NCI-H2196 treated with DMSO at 0.1 percent for 48 hours (cell line): Measurements from ENCODE around the gene PVR.
A peak's percentile ranks its signal among the peaks of the same experiment; 100 is the strongest.
"Not testable (repeated sequence)": the region's sequence is repeated elsewhere in the genome, so short reads cannot be mapped to it uniquely, and the experiment has no call there.

Experiments used
- DNase-seq: peaks from one replicate; lab custom pipeline; 2025; ENCODE audit not compliant: unreplicated experiment; lab: John Stamatoyannopoulos, UW

The PVR gene, protein sequence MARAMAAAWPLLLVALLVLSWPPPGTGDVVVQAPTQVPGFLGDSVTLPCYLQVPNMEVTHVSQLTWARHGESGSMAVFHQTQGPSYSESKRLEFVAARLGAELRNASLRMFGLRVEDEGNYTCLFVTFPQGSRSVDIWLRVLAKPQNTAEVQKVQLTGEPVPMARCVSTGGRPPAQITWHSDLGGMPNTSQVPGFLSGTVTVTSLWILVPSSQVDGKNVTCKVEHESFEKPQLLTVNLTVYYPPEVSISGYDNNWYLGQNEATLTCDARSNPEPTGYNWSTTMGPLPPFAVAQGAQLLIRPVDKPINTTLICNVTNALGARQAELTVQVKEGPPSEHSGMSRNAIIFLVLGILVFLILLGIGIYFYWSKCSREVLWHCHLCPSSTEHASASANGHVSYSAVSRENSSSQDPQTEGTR

DNA sequence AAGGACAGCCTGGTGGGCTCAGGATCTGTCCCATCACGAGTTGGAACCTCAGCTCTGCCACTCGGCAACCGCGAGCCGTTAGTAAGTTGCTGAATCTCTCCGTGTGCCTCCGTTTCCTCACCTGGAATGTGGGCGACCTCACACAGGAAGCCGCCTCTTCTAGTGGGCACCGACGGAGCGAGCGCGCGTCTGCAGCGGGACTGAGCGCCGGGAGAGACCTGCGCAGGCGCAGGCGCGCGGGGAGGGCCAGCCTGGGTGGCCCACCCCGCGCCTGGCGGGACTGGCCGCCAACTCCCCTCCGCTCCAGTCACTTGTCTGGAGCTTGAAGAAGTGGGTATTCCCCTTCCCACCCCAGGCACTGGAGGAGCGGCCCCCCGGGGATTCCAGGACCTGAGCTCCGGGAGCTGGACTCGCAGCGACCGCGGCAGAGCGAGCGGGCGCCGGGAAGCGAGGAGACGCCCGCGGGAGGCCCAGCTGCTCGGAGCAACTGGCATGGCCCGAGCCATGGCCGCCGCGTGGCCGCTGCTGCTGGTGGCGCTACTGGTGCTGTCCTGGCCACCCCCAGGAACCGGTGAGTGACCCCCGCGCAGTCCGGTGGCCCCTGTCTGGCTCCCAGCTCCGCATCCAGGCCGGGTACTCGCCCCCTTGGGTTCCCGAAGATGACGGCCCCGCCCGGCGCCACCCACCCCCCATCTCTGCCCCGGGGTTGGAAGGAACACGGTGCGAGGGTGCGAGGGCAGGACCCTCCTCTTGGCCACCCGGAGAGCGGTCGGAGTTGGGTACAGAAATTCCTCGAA lies at the start of gene PVR:
Gene PVR, plus strand, starts transcription at position 306 of the 797 bp plus-strand sequence. Its CDS starts 187 bp downstream, at position 493.
- DNase-seq, result peak; percentile 54

DNA sequence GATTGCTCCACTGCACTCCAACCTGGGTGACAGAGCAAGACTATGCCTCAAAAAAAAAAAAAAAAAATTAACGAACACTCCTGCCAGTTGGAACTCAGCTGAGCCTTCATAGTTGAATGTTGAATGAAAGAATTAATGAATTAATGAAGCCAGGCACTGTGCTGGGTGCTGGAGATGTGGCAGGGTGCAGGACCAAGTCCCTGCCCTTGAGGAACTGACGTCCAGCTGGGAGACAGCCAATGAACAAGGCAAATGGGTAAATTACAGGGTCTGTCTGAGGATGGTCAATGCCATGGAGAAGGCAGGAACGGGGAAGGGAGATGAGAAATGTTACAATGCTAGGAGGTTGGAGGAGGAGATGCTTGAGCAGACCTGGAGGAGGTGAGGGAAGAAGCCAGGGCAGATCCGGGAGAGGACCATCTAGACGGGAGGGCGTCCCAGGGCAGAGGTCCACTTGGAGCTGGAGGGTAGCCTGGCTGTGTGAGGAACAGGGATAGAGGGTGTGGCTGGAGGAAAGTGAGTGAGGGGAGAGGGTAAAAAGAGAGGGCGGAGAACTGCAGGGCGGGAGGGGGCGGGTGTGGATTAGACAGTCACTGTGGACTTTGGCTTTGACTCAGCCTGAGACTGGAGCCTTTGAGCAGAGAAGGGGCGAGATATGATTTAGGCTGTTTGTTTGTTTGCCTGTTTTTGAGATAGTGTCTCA lies 47.1 kb upstream of the PVR start:
- DNase-seq, result no peak

DNA sequence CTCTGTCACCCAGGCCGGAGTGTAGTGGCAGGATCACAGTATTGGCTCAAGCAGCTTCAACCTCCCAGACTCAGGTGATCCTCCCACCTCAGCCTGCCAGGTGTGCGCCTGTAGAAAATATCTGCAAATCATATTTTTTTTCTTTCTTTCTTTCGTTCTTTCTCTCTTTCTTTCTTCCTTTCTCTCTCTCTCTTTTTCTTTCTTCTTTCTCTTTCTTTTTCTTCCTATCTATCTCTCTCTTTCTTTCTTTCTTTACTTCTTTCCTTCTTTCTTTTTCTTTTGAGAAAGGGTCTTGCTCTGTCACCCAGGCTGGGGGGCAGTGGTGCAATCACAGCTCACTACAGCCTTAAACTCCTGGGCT lies 46.6 kb upstream of the PVR start:
- no peak for DNase-seq

DNA sequence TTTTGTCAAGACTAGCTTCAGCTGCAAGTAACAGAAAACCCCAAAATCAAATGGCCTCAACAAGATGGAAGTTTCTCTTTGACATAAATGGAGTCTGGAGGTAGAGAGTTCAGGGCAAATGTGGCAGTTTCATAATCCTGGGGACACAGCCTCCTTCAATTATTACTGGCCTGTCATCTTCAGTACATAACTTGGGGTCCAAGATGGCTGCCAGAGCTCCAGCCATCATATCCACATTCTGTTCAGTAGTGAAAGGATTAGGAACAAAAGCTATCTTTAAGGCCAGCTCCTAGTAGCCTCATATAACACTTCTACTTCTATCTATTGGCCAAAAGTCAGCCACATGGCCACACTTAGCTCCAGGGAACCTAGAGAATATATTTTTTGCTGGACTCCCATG lies 45.4 kb upstream of the PVR start:
- DNase-seq, result no peak

DNA sequence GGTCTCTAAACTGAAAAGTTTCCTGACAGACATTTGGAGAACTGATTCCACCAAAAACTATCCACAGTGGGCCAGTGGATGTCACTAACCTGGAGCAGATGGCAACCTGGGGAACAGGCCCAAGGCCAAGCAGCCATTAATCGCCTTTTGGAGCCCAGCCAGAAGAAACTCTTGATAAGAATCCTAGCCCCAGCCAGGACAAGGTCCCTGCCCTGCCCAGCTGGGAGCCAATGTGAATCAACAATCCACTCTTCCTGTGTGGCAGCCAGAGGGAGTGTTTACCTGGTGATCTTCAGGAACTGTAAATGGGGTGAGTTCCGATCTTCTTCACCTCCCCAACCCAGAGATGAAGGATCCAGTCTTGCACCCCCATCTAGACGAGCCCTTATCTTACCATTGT lies 44.8 kb upstream of the PVR start:
- DNase-seq, result no peak

DNA sequence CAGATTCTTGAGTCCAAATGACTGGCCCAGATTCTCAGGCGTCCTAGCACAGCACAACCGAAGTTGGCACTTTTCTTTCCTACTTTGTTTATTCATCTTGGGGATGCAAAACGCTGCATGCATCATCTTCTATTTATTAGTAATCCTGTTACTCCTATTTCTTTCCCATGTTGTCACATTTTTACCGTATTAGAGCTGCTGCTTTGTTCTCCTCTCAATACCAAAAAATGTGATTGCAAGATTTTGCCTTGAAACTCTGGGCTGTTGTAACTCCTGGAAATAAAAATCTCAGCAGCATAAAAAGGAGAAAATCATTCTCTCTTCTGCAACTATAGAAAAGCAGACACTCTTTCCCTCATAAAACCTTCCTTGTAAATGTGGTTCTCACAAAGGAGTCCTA lies 43.2 kb upstream of the PVR start:
- DNase-seq, result no peak

DNA sequence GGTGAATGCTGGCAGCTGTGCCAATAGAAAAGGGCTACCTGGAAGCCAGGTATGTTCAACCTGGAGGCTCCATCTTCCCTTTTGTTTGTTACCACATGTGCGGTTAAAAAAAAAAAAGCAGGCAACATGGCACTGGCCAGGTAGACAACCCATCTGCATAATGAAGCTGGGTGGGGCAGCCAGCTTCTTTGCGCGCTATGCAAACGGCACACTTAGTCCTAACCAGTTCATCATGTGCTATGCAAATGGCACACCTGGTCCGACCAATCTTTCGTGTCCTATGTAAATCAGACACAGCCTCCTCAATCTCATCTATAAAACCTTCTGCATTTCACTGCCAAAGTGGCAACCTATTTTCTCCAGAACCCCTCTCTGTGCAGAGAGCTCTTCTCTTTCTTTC lies 41.6 kb upstream of the PVR start:
- DNase-seq, result peak; percentile 51

DNA sequence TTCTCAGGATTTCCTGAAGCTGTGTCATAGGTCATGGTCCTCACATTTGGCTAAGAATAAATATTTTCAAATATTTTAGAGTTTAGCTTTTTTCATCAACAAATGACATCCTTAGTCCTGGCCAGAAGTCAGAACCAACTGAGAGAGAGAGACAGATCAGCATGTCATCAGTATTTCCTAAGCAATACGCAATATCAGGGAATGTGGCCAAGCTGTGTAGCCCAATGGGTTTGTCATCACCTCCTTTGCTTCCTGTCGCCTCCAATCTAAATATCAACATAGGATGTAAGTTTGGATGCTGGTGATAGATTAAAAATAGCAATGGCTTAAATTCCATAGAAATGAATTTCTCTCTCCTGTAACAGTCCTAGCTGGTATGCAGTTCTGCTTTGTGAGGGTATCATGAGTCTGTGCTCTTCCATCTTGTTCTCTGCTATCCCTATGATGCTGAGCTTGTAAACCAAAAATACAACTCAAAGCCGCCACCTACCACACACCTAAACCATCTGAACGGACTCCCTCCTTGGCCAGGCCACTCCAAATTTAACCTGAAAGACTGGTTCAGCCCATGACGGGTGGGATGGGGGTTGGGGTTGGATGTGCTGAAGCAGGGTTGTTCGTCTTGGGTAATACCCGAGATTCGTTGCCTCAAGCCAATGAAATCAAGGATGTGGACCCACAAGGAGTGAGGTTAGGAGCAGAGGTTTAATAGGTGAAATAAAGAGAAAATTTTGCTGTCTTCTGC lies 40.3 kb upstream of the PVR start:
- DNase-seq, result no peak

DNA sequence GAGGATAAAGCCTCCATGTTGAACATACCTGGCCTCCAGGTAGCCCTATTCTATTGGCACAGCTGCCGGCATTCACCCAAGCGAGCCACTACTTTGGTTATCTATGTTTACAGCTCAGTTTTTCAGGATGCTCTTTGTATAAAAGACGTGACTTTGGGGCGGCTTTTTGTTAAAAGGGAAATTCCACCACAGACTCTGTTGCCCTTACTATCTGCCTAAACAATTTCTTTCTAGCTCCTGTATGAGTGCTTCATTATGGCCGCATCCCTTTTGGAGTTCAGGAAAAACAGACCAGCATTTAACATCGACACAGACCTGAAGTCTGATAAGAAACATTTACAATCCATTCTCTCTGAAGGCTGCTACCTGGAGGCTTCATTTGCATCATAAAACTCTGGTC lies 39.5 kb upstream of the PVR start:
- DNase-seq, result no peak

DNA sequence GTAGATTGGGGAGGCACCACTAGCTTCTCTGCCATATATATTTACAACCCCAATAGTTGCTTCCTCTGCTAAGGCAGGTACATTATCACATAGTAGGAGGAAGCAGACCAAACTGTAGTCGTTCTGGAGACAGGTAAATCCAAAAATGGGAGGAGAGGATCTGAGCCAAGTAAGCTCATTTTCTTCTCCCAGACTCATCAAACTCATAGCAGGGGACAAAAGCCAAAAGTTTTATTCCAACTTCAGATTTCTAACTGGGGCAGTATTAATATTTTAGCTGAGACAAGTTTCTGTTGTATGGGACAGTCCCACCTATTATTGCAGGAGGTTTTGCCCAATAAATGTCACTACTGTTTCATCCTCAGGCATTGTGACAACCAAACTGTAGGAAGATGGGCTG lies 38.2 kb upstream of the PVR start:
- no peak for DNase-seq

DNA sequence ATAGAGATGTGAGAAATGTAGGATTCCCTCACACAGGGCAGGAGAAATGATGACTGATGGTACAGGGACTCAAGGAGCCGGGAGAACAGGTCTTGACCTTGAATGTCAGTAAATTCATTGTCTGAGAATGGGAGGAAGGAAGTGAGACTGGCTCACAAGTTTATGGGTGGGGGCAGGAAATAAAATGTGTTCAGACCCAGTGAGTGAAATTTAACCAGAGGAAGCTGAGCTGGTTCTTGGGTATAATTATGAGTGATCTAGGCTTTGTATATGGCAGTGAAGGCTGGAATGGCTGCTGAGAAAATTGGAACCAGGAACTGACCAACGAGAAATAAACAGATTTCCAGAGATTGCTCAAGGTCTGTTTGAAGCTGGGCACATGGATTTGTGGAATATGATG lies 36.7 kb upstream of the PVR start:
- DNase-seq, result no peak

DNA sequence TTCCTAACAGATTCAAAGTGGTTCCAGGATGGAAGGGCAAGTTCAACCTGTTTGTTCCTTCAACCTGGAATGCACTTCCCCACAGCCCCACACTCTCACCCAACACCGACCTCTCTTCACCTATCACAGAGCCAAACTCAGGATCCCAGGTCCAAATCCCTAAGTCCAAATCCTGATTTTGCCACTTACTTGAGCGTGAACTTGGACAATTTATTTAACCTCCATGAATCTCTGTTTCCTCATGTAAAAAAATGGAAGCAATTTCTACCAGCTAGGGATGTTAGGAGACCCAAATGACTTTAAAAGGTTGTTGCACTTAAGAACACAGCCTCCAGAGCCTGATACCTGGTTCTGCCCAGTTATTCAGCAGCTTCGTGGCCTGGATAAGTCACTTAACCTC lies 35.8 kb upstream of the PVR start:
- no peak for DNase-seq

DNA sequence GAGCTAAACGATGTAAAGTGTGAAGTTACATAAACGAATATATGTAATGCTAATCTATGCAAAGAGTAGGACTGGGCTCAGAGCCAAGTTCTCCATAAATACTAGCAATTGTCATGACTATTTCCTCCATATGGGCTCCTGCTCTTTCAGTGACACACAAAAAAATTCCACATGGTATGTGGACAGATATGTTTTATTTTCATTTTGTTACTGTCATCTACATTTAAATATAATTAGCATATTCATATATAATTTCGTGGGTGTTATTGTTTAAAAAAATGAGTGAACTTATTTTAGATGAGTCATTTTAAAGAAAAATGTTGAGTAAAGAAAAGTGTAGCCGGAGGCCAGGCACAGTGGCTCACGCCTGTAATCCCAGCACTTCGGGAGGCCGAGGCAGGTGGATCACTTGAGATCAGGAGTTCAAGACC lies 35.3 kb upstream of the PVR start:
- no peak for DNase-seq

DNA sequence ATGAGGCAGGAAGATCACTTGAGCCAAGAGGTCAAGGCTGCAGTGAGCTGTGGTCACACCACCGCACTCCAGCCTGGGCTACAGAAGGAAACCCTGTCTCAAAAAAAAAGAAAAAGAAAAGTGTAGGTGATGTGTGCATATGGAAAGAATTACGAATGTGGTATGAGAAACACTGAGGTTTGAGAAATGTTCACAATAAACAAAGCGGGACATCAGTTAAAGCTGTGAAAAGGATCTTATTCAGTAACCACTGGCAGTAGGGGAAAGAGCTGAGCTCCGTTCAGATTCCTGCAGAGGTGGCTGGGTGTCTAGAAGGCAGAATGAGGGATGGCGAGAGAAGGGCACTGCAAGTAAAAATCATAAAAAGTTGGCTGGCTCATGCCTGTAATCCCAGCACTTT lies 34.5 kb upstream of the PVR start:
- DNase-seq, result no peak

DNA sequence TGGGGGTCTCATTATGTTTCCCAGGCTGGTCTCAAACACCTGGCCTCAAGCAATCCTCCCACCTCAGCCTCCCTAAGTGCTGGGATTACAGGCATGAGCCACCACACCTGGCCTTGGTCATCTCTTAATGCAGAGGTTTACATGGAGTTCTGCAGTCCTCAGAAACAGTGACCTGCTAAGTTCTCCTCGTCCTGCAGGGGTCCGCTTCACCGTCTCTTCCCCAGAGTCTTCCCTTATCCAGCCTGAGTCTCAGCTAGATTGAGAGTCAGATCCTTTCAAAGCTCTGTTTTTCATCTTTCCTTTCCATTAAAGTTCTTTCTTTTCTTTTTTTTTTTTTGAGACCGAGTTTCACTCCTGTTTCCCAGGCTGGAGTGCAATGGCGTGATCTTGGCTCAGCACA lies 33.2 kb upstream of the PVR start:
- DNase-seq, result not testable (repeated sequence)

DNA sequence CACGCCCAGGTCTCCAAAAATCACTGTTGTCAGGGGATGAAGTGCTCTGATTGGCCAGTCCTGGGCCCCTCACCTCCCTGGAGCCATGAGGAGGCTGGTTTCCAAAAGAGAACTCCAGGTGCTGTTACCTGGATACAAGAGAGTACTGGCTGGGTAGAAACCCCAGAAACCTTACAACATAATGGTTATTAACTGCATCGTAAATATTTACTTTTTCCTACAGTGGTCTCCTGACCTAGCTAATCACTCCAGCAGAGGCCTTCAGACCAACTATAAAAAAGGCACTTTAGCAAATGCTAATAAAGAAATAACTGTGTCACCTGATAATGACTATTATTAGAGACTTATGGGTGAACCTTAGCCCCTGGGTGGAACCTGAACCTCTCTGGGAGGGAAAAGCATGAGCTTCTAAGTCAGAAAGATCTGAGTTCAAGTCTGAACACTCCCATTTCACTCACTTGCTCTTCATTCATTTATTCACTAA lies 31.9 kb upstream of the PVR start:
- DNase-seq, result peak; percentile 46

DNA sequence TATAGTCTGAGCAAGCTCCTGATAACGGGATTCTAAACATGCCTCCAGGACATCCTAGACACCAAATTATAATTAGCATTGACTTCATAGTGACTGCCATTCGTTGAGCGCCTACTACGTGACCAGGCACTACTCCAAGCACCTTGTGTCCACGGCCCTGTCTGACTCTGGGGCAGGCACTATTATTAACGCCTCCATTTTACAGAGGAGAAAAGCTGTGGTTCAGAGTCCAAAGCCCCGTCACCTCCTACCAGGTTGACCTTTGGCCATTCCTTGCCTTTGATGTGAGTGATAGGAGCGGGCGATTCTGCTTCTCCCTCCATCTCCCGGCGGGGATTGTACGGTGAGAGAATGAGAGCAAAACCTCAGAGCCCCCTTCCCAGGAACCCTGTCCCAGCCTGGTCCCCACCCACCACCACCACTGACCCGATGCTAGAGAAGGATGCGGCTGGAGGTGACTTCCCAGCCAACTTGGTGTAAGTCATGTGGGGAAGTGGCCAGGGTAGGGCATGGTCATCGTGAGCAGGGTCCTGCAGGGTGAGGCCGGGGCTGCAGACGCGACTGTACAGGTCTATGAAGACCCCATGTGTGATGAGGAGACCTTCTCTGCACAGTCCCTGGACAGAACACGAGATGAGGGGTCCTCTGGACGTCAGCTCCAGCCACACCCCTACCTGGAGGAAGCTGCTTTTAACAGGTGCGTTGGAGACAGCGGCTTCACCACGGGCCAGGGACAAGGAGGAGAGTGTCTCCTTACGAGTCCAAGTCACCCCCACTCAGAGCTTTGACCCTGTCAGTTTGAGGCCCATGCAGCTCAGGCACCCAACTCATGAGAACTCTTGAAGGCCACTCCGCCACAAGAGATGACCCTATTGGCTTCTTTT lies 30.2 kb upstream of the PVR start, which contains the start of gene IGSF23:
Gene IGSF23, plus strand, starts transcription at position 269 of the 884 bp plus-strand sequence. Its CDS starts 83 bp downstream, at position 352.
- DNase-seq, result no peak

DNA sequence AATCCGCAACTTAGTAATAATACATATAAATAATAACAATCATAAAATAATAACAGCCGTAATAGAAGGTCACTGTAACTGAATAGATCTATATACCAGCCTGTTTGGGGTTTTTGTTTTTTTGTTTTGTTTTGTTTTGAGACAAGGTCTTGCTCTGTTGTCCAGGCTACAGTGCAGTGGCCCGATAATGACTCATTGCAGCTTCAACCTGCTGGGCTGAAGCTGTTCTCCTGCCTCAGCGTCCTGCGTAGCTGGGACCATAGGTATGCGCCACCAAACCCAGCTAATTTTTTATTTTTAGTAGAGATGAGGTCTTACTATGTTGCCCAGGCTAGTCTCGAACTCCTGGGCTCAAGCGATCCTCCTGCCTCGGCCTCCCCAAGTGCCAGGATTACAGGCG lies 29.4 kb upstream of the PVR start:
- DNase-seq, result no peak

DNA sequence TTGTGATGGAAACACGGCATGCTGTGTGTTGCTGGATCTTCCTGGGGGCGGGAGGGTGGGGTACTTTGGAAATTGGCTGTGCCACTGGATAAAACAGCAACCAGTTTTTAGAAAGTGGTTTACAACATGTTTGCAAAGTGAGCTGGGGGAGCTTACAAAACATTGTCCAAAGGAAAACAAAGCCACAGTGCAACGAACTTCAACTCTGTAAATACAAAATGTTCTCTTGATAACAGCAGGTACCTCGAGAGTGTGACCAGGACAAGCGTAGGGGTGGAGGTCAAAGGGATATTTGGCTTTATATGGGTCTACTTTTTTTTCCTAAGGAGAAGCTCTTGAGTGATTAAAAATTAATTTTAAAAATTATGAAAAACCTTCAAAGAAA lies 27.9 kb upstream of the PVR start:
- DNase-seq, result no peak
